Fibroblast of gingiva (primary cell): ENCODE data around the gene POU5F2.

Source experiments
- DNase-seq: peaks from one replicate; pipeline ENCODE4 v3.0.0-alpha.2; 2011; ENCODE audit warnings: low read depth

Gene POU5F2

DNA sequence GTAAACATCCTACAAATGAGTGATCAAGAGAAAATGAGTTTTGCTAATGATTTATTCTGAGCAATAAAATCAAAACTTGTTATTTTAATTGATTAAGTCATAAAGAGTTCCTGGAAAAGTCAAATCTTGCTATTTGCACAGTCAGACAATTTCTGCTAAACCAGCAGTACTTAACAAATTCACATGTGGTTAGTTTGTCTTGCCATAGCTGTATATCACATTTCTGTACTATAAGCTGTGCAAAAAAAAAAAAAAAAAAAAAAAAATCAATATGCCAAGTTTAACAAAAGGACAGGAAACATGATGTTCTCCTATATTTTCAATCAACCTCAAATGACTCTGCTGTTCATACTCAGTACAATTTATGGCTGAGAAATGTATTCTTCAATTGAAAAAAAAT lies 24.9 kb downstream of the POU5F2 start:
- no peak for DNase-seq

- DNase-seq = no peak
These were observed 25.6 kb downstream of the POU5F2 start for GRCh38 chr5:93715761-93716160.

- DNase-seq = no peak
These were observed 26.1 kb downstream of the POU5F2 start for GRCh38 chr5:93715327-93715726.

- DNase-seq = no peak
These were observed 33.0 kb downstream of the POU5F2 start for GRCh38 chr5:93708442-93708841.

GRCh38 chr5:93705896-93706295 lies 35.5 kb downstream of the POU5F2 start:
- peak; percentile 2 for DNase-seq

DNA sequence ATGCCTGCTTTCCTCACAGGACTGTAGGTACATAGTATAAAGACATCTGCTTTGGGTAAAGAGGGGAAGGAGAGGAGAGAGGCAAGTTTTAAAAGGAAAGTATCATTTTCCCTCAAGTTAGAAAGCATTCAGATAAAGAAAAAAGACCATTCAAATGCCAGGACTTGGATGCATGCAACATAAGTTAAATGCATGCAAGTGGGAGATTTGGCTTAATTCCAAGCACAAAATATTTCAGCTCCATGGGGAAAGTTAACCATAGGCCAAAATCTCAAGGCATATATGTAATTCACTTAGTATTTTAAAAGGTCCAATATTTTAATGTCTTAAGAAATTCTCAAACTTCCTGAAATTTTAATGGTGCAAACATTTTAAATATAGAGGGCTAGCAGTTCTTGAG lies 36.4 kb downstream of the POU5F2 start:
- no peak for DNase-seq

- no peak for DNase-seq
These were observed 49.4 kb downstream of the POU5F2 start for GRCh38 chr5:93691997-93692396.
